K562 (cell line): ENCODE measurements around the gene IPO13. TPM values are rescaled to one million over a fixed set of nuclear protein-coding genes. Genes with fewer than 3 reads are reported as not detected.

Experiments used
- ARID3B ChIP-seq: fragments of 250-450 bp; sonication (Bioruptor Pico); IDR thresholded peaks from 2 replicates; pipeline ENCODE4 v1.4.0; 2020; ENCODE audit warnings: borderline replicate concordance
- BMI1 ChIP-seq: fragments of 150-350 bp; IDR thresholded peaks from 2 replicates; pipeline ENCODE4 v1.6.1; 2014; ENCODE audit warnings: low read length
- BRF2 ChIP-seq: IDR thresholded peaks from 3 replicates; pipeline ENCODE4 v1.6.1; 2011; ENCODE audit warnings: borderline replicate concordance, mild to moderate bottlenecking; ENCODE audit not compliant: insufficient read length, insufficient read depth
- CBX3 ChIP-seq, 2 experiments: IDR thresholded peaks; 1 replicate in 1 of 2; 2 replicates in 1 of 2; pipeline ENCODE4 v1.6.1; 2012; ENCODE audit warnings: inconsistent platforms in 2 of 2, low read length in 2 of 2, borderline replicate concordance in 1 of 2, control low read depth in 1 of 2
- CC2D1A ChIP-seq: fragments of 450-650 bp; IDR thresholded peaks from 2 replicates; pipeline ENCODE4 v1.6.1; 2017; ENCODE audit warnings: mild to moderate bottlenecking
- DPF2 ChIP-seq: fragments of 450-650 bp; IDR thresholded peaks from 2 replicates; pipeline ENCODE4 v1.6.1; 2016
- E2F4 ChIP-seq: sonication (generic); formaldehyde crosslinking; IDR thresholded peaks from 2 replicates; pipeline ENCODE4 v1.8.0; 2022; ENCODE audit warnings: mild to moderate bottlenecking, low read depth, missing genetic modification reagents
- ETV1 ChIP-seq: fragments of 450-650 bp; conservative IDR thresholded peaks from 2 replicates; pipeline ENCODE4 v1.6.1; 2016; ENCODE audit warnings: missing genetic modification characterization, control low read depth, low read depth, missing compliant biosample characterization
- HINFP ChIP-seq: fragments of 450-650 bp; conservative IDR thresholded peaks from 2 replicates; pipeline ENCODE4 v1.6.1; 2016; ENCODE audit warnings: missing genetic modification characterization, low read depth, mild to moderate bottlenecking, control low read depth, missing compliant biosample characterization
- MBD1 ChIP-seq: fragments of 250-450 bp; sonication (Bioruptor Pico); IDR thresholded peaks from 2 replicates; pipeline ENCODE4 v1.8.0; 2022; ENCODE audit warnings: inconsistent platforms
- MCM7 ChIP-seq, 2 experiments: fragments of 450-650 bp; IDR thresholded peaks; 2 replicates each; pipeline ENCODE4 v1.6.1; 2016 to 2018
- MXI1 ChIP-seq: IDR thresholded peaks from 2 replicates; pipeline ENCODE4 v1.6.1; 2011; ENCODE audit warnings: low read depth, mild to moderate bottlenecking, improper control_type of control experiment, low read length
- OTX1 ChIP-seq: fragments of 450-650 bp; formaldehyde crosslinking; IDR thresholded peaks from 2 replicates; pipeline ENCODE4 v1.4.0; 2022; ENCODE audit warnings: mild to moderate bottlenecking
- RAD51 ChIP-seq: fragments of 450-650 bp; IDR thresholded peaks from 2 replicates; pipeline ENCODE4 v1.7.1; 2016; ENCODE audit warnings: low read depth, mild to moderate bottlenecking, borderline replicate concordance
- TOE1 ChIP-seq, 2 experiments: fragments of 450-650 bp in 1 of 2; sonication (generic) in 1 of 2; formaldehyde crosslinking in 1 of 2; IDR thresholded peaks; 2 replicates each; pipeline versions ENCODE4 v1.7.1 to v1.8.0; 2016 to 2022; ENCODE audit warnings: borderline replicate concordance in 2 of 2, mild to moderate bottlenecking in 2 of 2, antibody characterized with exemption in 1 of 2, inconsistent platforms in 1 of 2, low read depth in 1 of 2, missing genetic modification reagents in 1 of 2, moderate library complexity in 1 of 2
- XRCC4 ChIP-seq: IDR thresholded peaks from one replicate; pipeline ENCODE4 v1.6.1; 2011; ENCODE audit not compliant: insufficient read depth, insufficient read length; ENCODE audit errors: extremely low read depth
- ZKSCAN1 ChIP-seq: fragments of 150-350 bp; IDR thresholded peaks from 2 replicates; pipeline ENCODE4 v1.6.1; 2016; ENCODE audit warnings: low read depth, low read length
- ZNF175 ChIP-seq: fragments of 200-800 bp; sonication (Bioruptor generic); IDR thresholded peaks from 2 replicates; pipeline ENCODE4 v1.6.1; 2016; ENCODE audit warnings: low read depth, mild to moderate bottlenecking, missing genetic modification characterization, missing compliant biosample characterization
- ZSCAN29 ChIP-seq: fragments of 450-650 bp; IDR thresholded peaks from 2 replicates; pipeline ENCODE4 v1.6.1; 2017
- polyA plus RNA-seq, 8 experiments: library from polyadenylated mRNA; depleted of rRNA in 4 of 8; stranded (reverse) in 5 of 8; unstranded in 3 of 8; fragments of >200 nt; fragmentation: Nextera tagmentation in 2 of 8; fragmentation: Illumina TruSeq in 1 of 8; extraction: Ambion mirVana in 2 of 8; extraction: Trizol in 1 of 8; gene quantifications; 2 replicates each; pipeline versions ENCODE4 v1.2.1 to v1.2.3, GENCODE V29; 2011 to 2014; ENCODE audit warnings: inconsistent platforms in 1 of 8, missing spikeins in 1 of 8
- total RNA-seq, 7 experiments: library from RNA; depleted of rRNA in 6 of 7; stranded (reverse); fragments of >200 nt in 6 of 7; fragmentation: Illumina TruSeq in 2 of 7; extraction: Trizol in 2 of 7; gene quantifications; 2 replicates each; pipeline versions ENCODE4 v1.2.1 to v1.2.3, GENCODE V29; 2011 to 2021; ENCODE audit warnings: low replicate concordance in 1 of 7

Gene IPO13
- total and polyA plus RNA-seq, 9 of the 15 experiments (the other 6 are each of a cell fraction or from before 2014, with no cell fraction given): 7.0 to 30.8 (median 16.2) TPM

GRCh38 chr1:43994794-43995790 lies 48.3 kb downstream of the IPO13 start (continued):
- no peak for TF ChIP-seq XRCC4
- no peak for TF ChIP-seq BMI1
- no peak for TF ChIP-seq MXI1
- TF ChIP-seq BRF2: no peak
- no peak for TF ChIP-seq ZNF175 (CRISPR knock-in tag)
- TF ChIP-seq RAD51: no peak
- peak; percentile 32; the same call in 1 of the 2 replicates for TF ChIP-seq CC2D1A
- peak; percentile 20; the same call in 1 of the 2 replicates for TF ChIP-seq TOE1 (IDR thresholded peaks at IDR 0.05; ENCODE audit: borderline replicate concordance)
- no peak for TF ChIP-seq TOE1 (CRISPR knock-in tag; IDR thresholded peaks at IDR 0.05; ENCODE audit: borderline replicate concordance, low read depth)
- peak; percentile 45 for TF ChIP-seq E2F4
- no peak for TF ChIP-seq ZSCAN29
- TF ChIP-seq ETV1 (tag): peak; percentile 31; the same call in 1 of the 2 replicates
- TF ChIP-seq DPF2: no peak
- TF ChIP-seq MBD1 (CRISPR knock-in tag): no peak
- TF ChIP-seq HINFP (tag): no peak
- no peak for TF ChIP-seq CBX3 (IDR thresholded peaks at IDR 0.05; ENCODE audit: borderline replicate concordance in 1 of 2, low read length in 2 of 2)
- TF ChIP-seq MCM7 (IDR thresholded peaks at IDR 0.05): no peak
- TF ChIP-seq ARID3B (CRISPR knock-in tag): no peak
- TF ChIP-seq ZKSCAN1: 0 out of 2 replicates have a peak, but pooled peaks have one; percentile 18
- no peak for TF ChIP-seq OTX1 (CRISPR knock-in tag)
